GM18867 (cell line): ENCODE results near the gene NTNG2.

Experiments
- ATAC-seq: cut with Tn5 transposase; IDR thresholded peaks from one replicate; pipeline ENCODE4 v1.9.1; 2021; ENCODE audit warnings: mild to moderate bottlenecking, moderate library complexity; ENCODE audit not compliant: unreplicated experiment

NTNG2 gene

DNA sequence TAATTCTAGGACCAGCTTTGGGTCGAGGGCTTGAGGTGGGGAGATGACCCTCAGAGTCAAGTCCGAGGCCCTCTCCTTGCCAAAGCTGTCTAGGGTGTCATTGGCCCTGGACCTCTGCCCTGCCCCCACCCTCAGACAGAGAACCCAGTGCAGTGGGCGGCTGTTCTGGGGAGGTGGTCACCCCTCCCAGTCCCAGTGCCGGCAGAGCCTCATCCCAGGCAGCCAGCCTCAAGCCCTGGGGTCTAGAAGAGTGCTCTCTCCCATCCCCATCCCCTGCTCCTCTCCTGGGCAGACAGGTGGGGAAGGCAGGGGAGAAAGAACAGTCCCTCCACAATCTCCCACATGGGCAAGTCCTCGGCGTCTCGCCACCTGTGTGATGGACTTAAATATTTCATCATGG lies 7.0 kb downstream of the NTNG2 start:
- no peak for ATAC-seq

GRCh38 chr9:132169672-132170392 lies 8.0 kb downstream of the NTNG2 start:
- no peak for ATAC-seq

GRCh38 chr9:132171702-132172101 lies 9.8 kb downstream of the NTNG2 start:
- ATAC-seq = no peak

- no peak for ATAC-seq
Measured at GRCh38 chr9:132172185-132172584, 10.3 kb downstream of the NTNG2 start.

GRCh38 chr9:132175431-132175830 lies 13.6 kb downstream of the NTNG2 start:
- no peak for ATAC-seq

GRCh38 chr9:132176338-132176737 lies 14.5 kb downstream of the NTNG2 start:
- ATAC-seq = no peak

- ATAC-seq = no peak
Measured at GRCh38 chr9:132181796-132182313, 20.0 kb downstream of the NTNG2 start.

- ATAC-seq = no peak
Measured at GRCh38 chr9:132182314-132183091, 20.6 kb downstream of the NTNG2 start.

DNA sequence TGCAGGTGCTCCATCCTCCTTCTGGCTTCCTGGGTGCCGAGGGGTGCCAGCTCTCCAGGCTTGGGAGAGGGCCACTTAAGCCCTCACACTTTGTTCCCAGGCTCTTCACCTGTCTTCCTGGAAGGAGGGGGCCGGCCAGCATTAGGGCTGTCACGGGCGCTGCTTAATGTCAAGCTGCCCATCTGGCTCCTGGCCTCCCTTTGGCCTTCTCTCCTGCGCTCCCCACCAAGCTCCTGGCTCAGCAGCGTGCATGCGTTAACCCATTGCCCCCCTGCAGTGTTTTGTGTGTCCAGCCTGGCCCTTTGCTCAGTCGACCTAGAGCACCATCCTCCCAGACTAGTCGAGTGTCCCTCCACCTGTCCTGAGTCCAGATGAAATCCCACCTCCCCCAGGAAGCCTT lies 21.3 kb downstream of the NTNG2 start:
- no peak for ATAC-seq

DNA sequence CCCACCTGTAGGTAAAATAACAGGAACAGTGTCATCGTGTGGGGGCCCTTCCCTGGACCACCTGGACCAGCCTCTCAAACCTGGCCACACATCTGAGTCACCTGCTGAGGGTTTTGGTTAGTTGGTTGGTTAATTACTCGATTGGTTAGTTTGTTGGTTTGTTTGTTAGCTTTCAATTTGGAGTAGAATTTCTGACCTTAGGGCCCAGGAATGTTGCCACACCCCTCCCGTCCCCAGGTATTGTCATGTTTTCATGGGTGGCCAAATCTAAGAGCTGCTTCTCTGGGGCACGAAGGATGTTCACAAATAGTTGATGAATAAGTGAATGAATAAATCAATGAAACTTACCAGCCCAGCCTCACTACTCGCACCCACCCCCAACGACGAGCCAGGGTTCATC lies 21.9 kb downstream of the NTNG2 start:
- ATAC-seq = no peak

- ATAC-seq = no peak
Measured at GRCh38 chr9:132184124-132184523, 22.3 kb downstream of the NTNG2 start.

GRCh38 chr9:132185073-132186009 lies 23.5 kb downstream of the NTNG2 start:
- no peak for ATAC-seq

DNA sequence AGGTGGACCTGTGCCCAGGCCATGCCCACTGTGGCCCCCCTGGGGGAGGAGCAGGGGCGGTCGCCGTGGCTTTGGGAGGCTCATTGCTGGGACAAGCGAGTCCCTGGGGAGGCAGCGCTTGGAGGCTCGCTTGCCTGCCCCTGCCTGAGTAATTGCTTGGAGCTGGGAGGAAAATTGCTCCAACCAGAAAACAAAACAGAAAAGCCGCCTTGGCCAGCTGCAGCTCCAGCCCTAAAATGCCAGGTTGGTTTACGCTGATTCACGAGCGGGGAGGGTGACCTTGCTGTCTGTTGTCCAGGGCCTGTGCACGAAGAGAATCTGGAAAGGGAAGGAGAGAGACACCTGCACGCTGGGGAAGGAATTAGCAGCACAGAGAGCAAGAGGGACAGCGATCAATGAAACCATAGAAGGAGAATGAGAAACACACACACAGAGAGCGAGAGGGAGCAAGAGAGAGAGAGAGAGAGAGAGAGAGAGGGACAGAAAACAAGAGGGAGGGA lies 25.3 kb downstream of the NTNG2 start:
- ATAC-seq = no peak

DNA sequence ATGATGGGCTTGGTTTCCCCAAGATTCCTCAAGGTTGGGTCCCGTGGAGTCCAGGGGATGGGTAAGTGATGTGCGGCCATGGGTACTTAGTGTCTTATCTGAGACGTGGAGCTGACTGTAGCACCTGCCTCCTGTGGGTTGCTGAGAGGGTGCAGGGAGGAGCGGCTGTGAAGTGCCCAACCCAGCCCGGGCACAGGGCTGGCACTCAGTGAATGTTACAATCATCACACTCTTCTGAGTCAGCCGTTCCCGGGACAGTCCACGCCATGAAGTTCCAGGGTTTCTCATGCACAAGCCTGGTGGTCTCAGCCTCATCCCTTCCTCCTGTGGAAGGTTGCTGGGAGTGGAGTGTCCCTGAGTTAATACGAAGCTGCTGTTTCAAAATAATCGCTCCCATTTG lies 29.1 kb downstream of the NTNG2 start:
- ATAC-seq = no peak

GRCh38 chr9:132192728-132193127 lies 30.9 kb downstream of the NTNG2 start:
- ATAC-seq = no peak

DNA sequence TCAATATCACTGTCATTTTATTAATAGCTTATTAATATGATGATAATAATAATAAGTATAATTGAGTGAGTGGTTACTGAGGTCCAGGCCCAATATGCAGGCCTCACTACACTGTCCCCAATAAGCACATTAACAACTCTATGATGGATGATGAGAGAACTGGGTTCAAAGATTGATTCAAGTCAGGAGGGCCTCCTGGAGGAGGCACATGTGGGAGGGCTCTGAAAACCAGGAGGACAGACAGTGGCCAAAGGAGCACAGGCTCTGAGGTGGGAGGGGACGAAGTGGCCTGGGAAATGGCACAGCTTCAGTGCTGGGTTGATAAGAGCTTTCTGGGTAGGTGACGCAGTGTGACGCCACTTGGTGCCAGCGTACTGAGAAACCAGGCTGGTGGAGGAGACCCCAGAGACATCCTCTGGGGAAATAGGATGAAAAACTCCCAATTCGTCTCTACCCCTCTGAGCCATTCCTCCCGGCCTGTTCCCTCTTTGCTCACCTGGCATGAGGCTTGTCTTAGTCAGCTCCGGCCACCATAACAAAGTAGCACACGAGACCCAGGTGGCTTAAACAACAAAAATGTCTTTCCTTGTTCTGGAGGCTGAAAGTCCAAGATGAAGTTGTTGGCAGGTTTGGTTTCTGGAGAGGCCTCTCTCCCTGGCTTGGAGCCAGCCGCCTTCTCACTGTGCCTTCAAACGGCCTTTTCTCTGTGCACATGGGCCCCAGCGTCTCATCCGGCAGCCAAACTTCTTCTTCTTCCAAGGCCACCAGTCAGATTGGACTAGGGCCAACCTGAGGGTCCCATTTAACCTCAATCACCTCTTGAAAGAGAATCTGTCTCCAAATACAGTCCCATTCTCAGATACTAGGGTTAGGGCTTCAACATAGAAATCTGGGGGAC lies 31.6 kb downstream of the NTNG2 start:
- no peak for ATAC-seq

GRCh38 chr9:132194508-132194907 lies 32.6 kb downstream of the NTNG2 start:
- ATAC-seq = no peak

DNA sequence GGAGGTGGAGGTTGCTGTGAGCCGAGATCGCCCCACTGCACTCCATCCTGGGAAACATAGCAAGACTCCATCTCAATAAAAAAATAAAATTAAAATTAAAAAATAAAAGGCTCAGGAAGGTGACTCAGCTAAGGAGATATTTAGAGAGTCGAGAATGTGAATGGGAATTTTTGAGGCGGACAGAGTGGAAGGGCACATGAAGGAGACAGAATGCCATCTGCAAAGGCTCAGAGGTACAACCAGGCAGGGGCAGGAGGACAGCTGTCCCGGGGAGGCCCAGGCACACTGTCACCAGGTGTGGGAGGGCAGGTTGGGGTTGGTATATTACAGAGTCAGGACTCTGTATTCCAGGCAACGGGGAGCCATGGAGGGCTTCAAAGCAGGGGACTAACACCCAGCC lies 35.5 kb downstream of the NTNG2 start:
- no peak for ATAC-seq

DNA sequence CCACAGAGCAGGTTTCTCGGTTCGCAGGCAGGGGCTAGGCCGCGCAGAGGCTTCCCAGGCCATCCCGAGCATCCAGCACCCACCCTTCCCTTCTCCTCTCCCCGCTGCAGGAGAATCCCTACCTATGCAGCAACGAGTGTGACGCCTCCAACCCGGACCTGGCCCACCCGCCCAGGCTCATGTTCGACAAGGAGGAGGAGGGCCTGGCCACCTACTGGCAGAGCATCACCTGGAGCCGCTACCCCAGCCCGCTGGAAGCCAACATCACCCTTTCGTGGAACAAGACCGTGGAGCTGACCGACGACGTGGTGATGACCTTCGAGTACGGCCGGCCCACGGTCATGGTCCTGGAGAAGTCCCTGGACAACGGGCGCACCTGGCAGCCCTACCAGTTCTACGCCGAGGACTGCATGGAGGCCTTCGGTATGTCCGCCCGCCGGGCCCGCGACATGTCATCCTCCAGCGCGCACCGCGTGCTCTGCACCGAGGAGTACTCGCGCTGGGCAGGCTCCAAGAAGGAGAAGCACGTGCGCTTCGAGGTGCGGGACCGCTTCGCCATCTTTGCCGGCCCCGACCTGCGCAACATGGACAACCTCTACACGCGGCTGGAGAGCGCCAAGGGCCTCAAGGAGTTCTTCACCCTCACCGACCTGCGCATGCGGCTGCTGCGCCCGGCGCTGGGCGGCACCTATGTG lies 36.1 kb downstream of the NTNG2 start:
- ATAC-seq = no peak
